ENCODE results near the gene TLX1. TPM values are rescaled to one million over a fixed set of nuclear protein-coding genes. Genes with fewer than 3 reads are reported as not detected.

TLX1 gene
- total RNA-seq, 1 experiment from 2014 or later, result not detected

- no peaks in the 10 kb centered on the region for H3K9me2 ChIP-seq (replicated peaks; ENCODE audit: low read length)
- H3K27ac ChIP-seq (ENCODE audit: low read length), result no peak overlapping the region
- H3K4me1 ChIP-seq (ENCODE audit: insufficient read depth, low read length), result no peaks in the 10 kb centered on the region
- no peak overlapping the region for H2AFZ ChIP-seq (ENCODE audit: low read length)
- H3K4me3 ChIP-seq (ENCODE audit: low read length), result no peak overlapping the region
- ChIA-PET POLR2A (ENCODE audit: unreplicated experiment) (no interaction called here), CTCF (no interaction called here)
- no peaks in the 10 kb centered on the region for H3K36me3 ChIP-seq (ENCODE audit: low read depth, low read length)
- H4K20me1 ChIP-seq (ENCODE audit: low read length), result no peaks in the 10 kb centered on the region
- H3F3A ChIP-seq (ENCODE audit: low read length, unreplicated experiment), result no peaks in the 10 kb centered on the region
- no peak overlapping the region for H3K9ac ChIP-seq (ENCODE audit: low read length)
- intact Hi-C loops (cut with micrococcal nuclease), result no loop called here
- no peaks in the 10 kb centered on the region for H3K9me3 ChIP-seq (ENCODE audit: low read length)
- TF ChIP-seq, protein P1, sequence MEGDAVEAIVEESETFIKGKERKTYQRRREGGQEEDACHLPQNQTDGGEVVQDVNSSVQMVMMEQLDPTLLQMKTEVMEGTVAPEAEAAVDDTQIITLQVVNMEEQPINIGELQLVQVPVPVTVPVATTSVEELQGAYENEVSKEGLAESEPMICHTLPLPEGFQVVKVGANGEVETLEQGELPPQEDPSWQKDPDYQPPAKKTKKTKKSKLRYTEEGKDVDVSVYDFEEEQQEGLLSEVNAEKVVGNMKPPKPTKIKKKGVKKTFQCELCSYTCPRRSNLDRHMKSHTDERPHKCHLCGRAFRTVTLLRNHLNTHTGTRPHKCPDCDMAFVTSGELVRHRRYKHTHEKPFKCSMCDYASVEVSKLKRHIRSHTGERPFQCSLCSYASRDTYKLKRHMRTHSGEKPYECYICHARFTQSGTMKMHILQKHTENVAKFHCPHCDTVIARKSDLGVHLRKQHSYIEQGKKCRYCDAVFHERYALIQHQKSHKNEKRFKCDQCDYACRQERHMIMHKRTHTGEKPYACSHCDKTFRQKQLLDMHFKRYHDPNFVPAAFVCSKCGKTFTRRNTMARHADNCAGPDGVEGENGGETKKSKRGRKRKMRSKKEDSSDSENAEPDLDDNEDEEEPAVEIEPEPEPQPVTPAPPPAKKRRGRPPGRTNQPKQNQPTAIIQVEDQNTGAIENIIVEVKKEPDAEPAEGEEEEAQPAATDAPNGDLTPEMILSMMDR (conservative IDR thresholded peaks at IDR 0.05; ENCODE audit: low read depth, low read length), result no peak
- TF ChIP-seq EZH2phosphoT487 (IDR thresholded peaks at IDR 0.05; ENCODE audit: borderline replicate concordance, low read length) (no peak), EZH2 (IDR thresholded peaks at IDR 0.05; ENCODE audit: low read length, unreplicated experiment) (no peak)
- peaks cover 12% of the 10 kb centered on the region for H3K27me3 ChIP-seq (ENCODE audit: low read length)
- H3K4me2 ChIP-seq (ENCODE audit: low read length), result no peak overlapping the region
- BruUV-seq (replicated peaks), result no TSS peak
- no peak for DNase-seq
- no peak for ATAC-seq
- no peaks in the 10 kb centered on the region for H3K79me2 ChIP-seq (ENCODE audit: low read length)
Measured at GRCh38 chr10:101135141-101136006, 4.3 kb downstream of the TLX1 start.

- H3K27me3 ChIP-seq (ENCODE audit: low read length), result peaks cover 12% of the 10 kb centered on the region
- CTCF ChIA-PET, result no interaction called here
- H3K9me3 ChIP-seq (ENCODE audit: low read length), result no peaks in the 10 kb centered on the region
- no TSS peak for BruUV-seq (replicated peaks)
- no peaks in the 10 kb centered on the region for H3K4me1 ChIP-seq (ENCODE audit: insufficient read depth, low read length)
- H3K9me2 ChIP-seq (replicated peaks; ENCODE audit: low read length), result no peaks in the 10 kb centered on the region
- intact Hi-C loops (cut with micrococcal nuclease), result no loop called here
- ATAC-seq (no peak; the same call in 1 of the 2 replicates), DNase-seq (peak; percentile 15)
- H3K79me2 ChIP-seq (ENCODE audit: low read length), result no peaks in the 10 kb centered on the region
- H3K9ac ChIP-seq (ENCODE audit: low read length), result no peak overlapping the region
- no peak overlapping the region for H3K27ac ChIP-seq (ENCODE audit: low read length)
- no peaks in the 10 kb centered on the region for H3F3A ChIP-seq (ENCODE audit: low read length, unreplicated experiment)
- H2AFZ ChIP-seq (ENCODE audit: low read length), result no peak overlapping the region
- H4K20me1 ChIP-seq (ENCODE audit: low read length), result no peaks in the 10 kb centered on the region
- POLR2A ChIA-PET (ENCODE audit: unreplicated experiment), result no interaction called here
- H3K4me2 ChIP-seq (ENCODE audit: low read length), result no peak overlapping the region
- H3K4me3 ChIP-seq (ENCODE audit: low read length), result no peak overlapping the region
- no peak for TF ChIP-seq EZH2 (IDR thresholded peaks at IDR 0.05; ENCODE audit: low read length, unreplicated experiment)
- TF ChIP-seq, protein P1 (conservative IDR thresholded peaks at IDR 0.05; ENCODE audit: low read depth, low read length), result no peak
- no peak for TF ChIP-seq EZH2phosphoT487 (IDR thresholded peaks at IDR 0.05; ENCODE audit: borderline replicate concordance, low read length)
- no peaks in the 10 kb centered on the region for H3K36me3 ChIP-seq (ENCODE audit: low read depth, low read length)
Measured at GRCh38 chr10:101136007-101136707, 5.1 kb downstream of the TLX1 start.
